GM06990 (cell line): ENCODE results near the gene OSCAR.

Experiments used
- DNase-seq: peaks from one replicate; pipeline ENCODE4 v3.0.0-alpha.2; 2011; ENCODE audit not compliant: insufficient read length; ENCODE audit errors: extremely low read depth
- H3K27me3 ChIP-seq: replicated peaks from 2 replicates; pipeline ENCODE4 v1.6.0; 2011; ENCODE audit warnings: low read length; ENCODE audit not compliant: control insufficient read depth, insufficient read depth
- H3K36me3 ChIP-seq: 2 replicates; pipeline ENCODE4 v1.5.1; 2011; ENCODE audit warnings: low read length; ENCODE audit not compliant: control insufficient read depth, insufficient read depth
- H3K4me3 ChIP-seq: replicated peaks from 2 replicates; pipeline ENCODE4 v1.5.1; 2011; ENCODE audit warnings: low read depth, mild to moderate bottlenecking, control low read depth, low read length
- CTCF ChIP-seq: IDR thresholded peaks from 2 replicates; pipeline ENCODE4 v1.5.1; 2011; ENCODE audit warnings: low read length, control low read depth, mild to moderate bottlenecking, inconsistent platforms; ENCODE audit not compliant: insufficient read depth, poor library complexity, severe bottlenecking

The OSCAR gene

GRCh38 chr19:54077334-54077733 lies 23.3 kb downstream of the OSCAR start:
- Histone ChIP-seq H3K36me3 (no peaks in the 10 kb centered on the region), H3K4me3 (no peak overlapping the region), H3K27me3 (no peaks in the 10 kb centered on the region)
- no peak for DNase-seq
- TF ChIP-seq CTCF = no peak

GRCh38 chr19:54074851-54075250 lies 25.8 kb downstream of the OSCAR start:
- no peak for DNase-seq
- H3K4me3 ChIP-seq = no peak overlapping the region
- H3K36me3 ChIP-seq = no peaks in the 10 kb centered on the region
- no peaks in the 10 kb centered on the region for H3K27me3 ChIP-seq
- TF ChIP-seq CTCF = no peak

- no peak for TF ChIP-seq CTCF
- DNase-seq = no peak
- no peak overlapping the region for H3K4me3 ChIP-seq
- H3K27me3 ChIP-seq = no peaks in the 10 kb centered on the region
- H3K36me3 ChIP-seq = no peaks in the 10 kb centered on the region
Observed at GRCh38 chr19:54073829-54074228, 26.8 kb downstream of the OSCAR start.

GRCh38 chr19:54069470-54069869 lies 31.1 kb downstream of the OSCAR start:
- no peak overlapping the region for H3K4me3 ChIP-seq
- no peak for DNase-seq
- no peaks in the 10 kb centered on the region for H3K36me3 ChIP-seq
- H3K27me3 ChIP-seq = no peaks in the 10 kb centered on the region
- TF ChIP-seq CTCF = no peak

GRCh38 chr19:54063350-54064116 lies 37.1 kb downstream of the OSCAR start, which contains the start of gene VSTM1:
TSS of gene VSTM1 (minus strand) at chr19:54063897. CDS start at chr19:54063777, 120 bp downstream.
- Histone ChIP-seq H3K27me3 (no peaks in the 10 kb centered on the region), H3K36me3 (no peaks in the 10 kb centered on the region), H3K4me3 (no peak within 1 kb of the TSS)
- DNase-seq = no peak
- no peak for TF ChIP-seq CTCF
